Transverse colon (tissue), 4 donors: Measurements from ENCODE around the gene TMEM273.

Source experiments
- CTCF ChIP-seq, 5 experiments: fragments of 200-600 bp in 3 of 5; fragments of 450-650 bp in 2 of 5; sonication (generic) in 3 of 5; IDR thresholded peaks; 1 replicate in 2 of 5; 2 replicates in 3 of 5; pipeline ENCODE4 v1.5.1; 2016 to 2017; ENCODE audit warnings: antibody characterized with exemption in 5 of 5, inconsistent platforms in 3 of 5, mild to moderate bottlenecking in 2 of 5, moderate library complexity in 1 of 5
- POLR2A ChIP-seq: fragments of 450-650 bp; IDR thresholded peaks from one replicate; pipeline ENCODE4 v1.6.1; 2016; ENCODE audit warnings: antibody characterized with exemption, mild to moderate bottlenecking, moderate library complexity
- POLR2AphosphoS5 ChIP-seq, 3 donors: sonication (generic); formaldehyde crosslinking; IDR thresholded peaks; one replicate each; pipeline ENCODE4 v1.6.1; 2016; ENCODE audit warnings: antibody characterized with exemption in 3 of 3

- TF ChIP-seq POLR2A (no peak), CTCF (IDR thresholded peaks at IDR 0.05) (no peak), POLR2AphosphoS5 (IDR thresholded peaks at IDR 0.05) (no peak)
Measured at GRCh38 chr10:49113741-49114141, 74.5 kb downstream of the TMEM273 start.
